ENCODE data around the gene CCR3. TPM values are rescaled to one million over a fixed set of nuclear protein-coding genes. Genes with fewer than 3 reads are reported as not detected.

Gene CCR3
- total RNA-seq, 1 donor from 2014 or later, result not detected

- Mint-ChIP-seq H3K9me3 (ENCODE audit: unreplicated experiment) (no peaks in the 10 kb centered on the region), H3K4me3 (ENCODE audit: unreplicated experiment) (no peak overlapping the region), H3K36me3 (ENCODE audit: low read depth, unreplicated experiment) (no peaks in the 10 kb centered on the region), H3K27me3 (ENCODE audit: unreplicated experiment) (peaks cover 3% of the 10 kb centered on the region), H3K27ac (ENCODE audit: unreplicated experiment) (no peak overlapping the region), H3K4me1 (ENCODE audit: unreplicated experiment) (no peaks in the 10 kb centered on the region)
- DNase-seq (ENCODE audit: low spot score), result no peak
- TF ChIP-seq CTCF (IDR thresholded peaks at IDR 0.05; ENCODE audit: unreplicated experiment), result no peak
These were observed 42.0 kb upstream of the CCR3 start for GRCh38 chr3:46200211-46200610.

DNA sequence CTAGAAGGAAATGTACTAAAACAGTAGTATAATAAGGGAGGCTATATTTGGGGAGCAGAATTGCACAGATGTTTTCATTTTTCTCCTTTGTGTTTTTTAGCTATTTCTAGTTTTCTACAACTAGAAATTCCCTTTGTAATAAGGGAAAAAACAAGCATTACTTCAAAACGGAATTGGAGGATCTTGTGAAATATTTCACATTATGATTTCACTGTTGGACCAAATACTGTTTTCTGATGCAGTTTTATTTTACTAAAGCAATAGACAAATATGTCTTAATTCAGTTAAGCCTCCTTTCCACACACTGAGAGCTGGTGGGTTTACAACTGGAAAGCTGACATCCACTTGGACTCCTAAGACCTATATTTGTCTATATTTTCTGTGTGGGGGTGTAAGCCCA is 41.5 kb upstream of the CCR3 start:
- H3K9me3 Mint-ChIP-seq (ENCODE audit: unreplicated experiment), result no peaks in the 10 kb centered on the region
- no peak overlapping the region for H3K27ac Mint-ChIP-seq (ENCODE audit: unreplicated experiment)
- DNase-seq (ENCODE audit: low spot score), result no peak
- no peaks in the 10 kb centered on the region for H3K36me3 Mint-ChIP-seq (ENCODE audit: low read depth, unreplicated experiment)
- H3K4me1 Mint-ChIP-seq (ENCODE audit: unreplicated experiment), result no peaks in the 10 kb centered on the region
- H3K4me3 Mint-ChIP-seq (ENCODE audit: unreplicated experiment), result no peak overlapping the region
- peaks cover 3% of the 10 kb centered on the region for H3K27me3 Mint-ChIP-seq (ENCODE audit: unreplicated experiment)
- TF ChIP-seq CTCF (IDR thresholded peaks at IDR 0.05; ENCODE audit: unreplicated experiment), result no peak

GRCh38 chr3:46202535-46202934 is 39.7 kb upstream of the CCR3 start:
- Mint-ChIP-seq H3K27me3 (ENCODE audit: unreplicated experiment) (peaks cover 5% of the 10 kb centered on the region), H3K27ac (ENCODE audit: unreplicated experiment) (no peak overlapping the region), H3K4me1 (ENCODE audit: unreplicated experiment) (no peaks in the 10 kb centered on the region), H3K4me3 (ENCODE audit: unreplicated experiment) (no peak overlapping the region), H3K36me3 (ENCODE audit: low read depth, unreplicated experiment) (no peaks in the 10 kb centered on the region), H3K9me3 (ENCODE audit: unreplicated experiment) (no peaks in the 10 kb centered on the region)
- DNase-seq (ENCODE audit: low spot score), result no peak
- TF ChIP-seq CTCF (IDR thresholded peaks at IDR 0.05; ENCODE audit: unreplicated experiment), result no peak

DNA sequence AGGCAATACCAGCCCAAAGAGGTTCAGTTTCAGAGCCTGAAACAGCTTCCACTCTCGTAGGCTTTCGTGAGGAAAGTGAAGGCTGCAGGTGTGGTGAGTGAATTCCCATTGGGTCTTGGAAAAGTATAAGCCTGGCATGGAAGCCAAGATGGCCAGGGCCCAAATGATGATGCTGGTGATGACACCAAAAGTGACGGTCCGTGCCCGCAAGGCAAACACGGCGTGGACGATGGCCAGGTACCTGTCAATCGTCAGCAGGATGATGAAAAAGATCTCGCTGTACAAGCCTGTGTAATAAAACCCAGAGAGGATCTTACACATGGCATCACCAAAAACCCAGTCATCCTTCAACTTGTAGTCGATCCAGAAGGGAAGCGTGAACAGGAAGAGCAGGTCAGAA is 38.6 kb upstream of the CCR3 start:
- H3K9me3 Mint-ChIP-seq (ENCODE audit: unreplicated experiment), result no peaks in the 10 kb centered on the region
- no peak overlapping the region for H3K4me3 Mint-ChIP-seq (ENCODE audit: unreplicated experiment)
- peaks cover 8% of the 10 kb centered on the region for H3K27me3 Mint-ChIP-seq (ENCODE audit: unreplicated experiment)
- H3K27ac Mint-ChIP-seq (ENCODE audit: unreplicated experiment), result no peak overlapping the region
- no peak for TF ChIP-seq CTCF (IDR thresholded peaks at IDR 0.05; ENCODE audit: unreplicated experiment)
- H3K36me3 Mint-ChIP-seq (ENCODE audit: low read depth, unreplicated experiment), result no peaks in the 10 kb centered on the region
- H3K4me1 Mint-ChIP-seq (ENCODE audit: unreplicated experiment), result no peaks in the 10 kb centered on the region
- no peak for DNase-seq (ENCODE audit: low spot score)

- Mint-ChIP-seq H3K9me3 (ENCODE audit: unreplicated experiment) (no peaks in the 10 kb centered on the region), H3K4me1 (ENCODE audit: unreplicated experiment) (no peaks in the 10 kb centered on the region), H3K27ac (ENCODE audit: unreplicated experiment) (no peak overlapping the region), H3K4me3 (ENCODE audit: unreplicated experiment) (no peak overlapping the region), H3K27me3 (ENCODE audit: unreplicated experiment) (peaks cover 8% of the 10 kb centered on the region), H3K36me3 (ENCODE audit: low read depth, unreplicated experiment) (no peaks in the 10 kb centered on the region)
- no peak for TF ChIP-seq CTCF (IDR thresholded peaks at IDR 0.05; ENCODE audit: unreplicated experiment)
- DNase-seq (ENCODE audit: low spot score), result no peak
These were observed 36.8 kb upstream of the CCR3 start for GRCh38 chr3:46205286-46205960.
